ENCODE data around the gene MCRIP2. TPM values are rescaled to one million over a fixed set of nuclear protein-coding genes. Genes with fewer than 3 reads are reported as not detected.
A peak's percentile ranks its signal among the peaks of the same experiment; 100 is the strongest.
"Not testable (repeated sequence)": the region's sequence is repeated elsewhere in the genome, so short reads cannot be mapped to it uniquely, and the experiment has no call there.

MCRIP2 gene
- 205 TPM for total RNA-seq
- long read RNA-seq, transcript MCRIP2-203 (6 exons, 1,050 nt) = minor isoform, 16 of 183 reads
- long read RNA-seq, transcript MCRIP2-201 (5 exons, 946 nt) = major isoform, 102 of 183 reads
- long read RNA-seq, transcript MCRIP2-204 (1 exons, 1,728 nt) = minor isoform, 11 of 183 reads
- long read RNA-seq, partial matches to known transcripts = 25 of 183 reads
- long read RNA-seq, other reads (novel, unspliced or antisense) = 27 of 183 reads

- intact Hi-C loops (cut with DNase I) = no loop called here
- peak; percentile 70 for ATAC-seq (ENCODE audit: poor library complexity)
- DNase-seq = peak; percentile 93
These were observed at the start of gene MCRIP2 for GRCh38 chr16:641326-642188. MCRIP2 (plus strand) TSS chr16:641828; CDS start chr16:641992, 164 bp downstream.

GRCh38 chr16:591892-592517 is 49.6 kb upstream of the MCRIP2 start:
- DNase-seq (no peak), ATAC-seq (ENCODE audit: poor library complexity) (no peak)
- intact Hi-C loops (cut with DNase I) = no loop called here

DNA sequence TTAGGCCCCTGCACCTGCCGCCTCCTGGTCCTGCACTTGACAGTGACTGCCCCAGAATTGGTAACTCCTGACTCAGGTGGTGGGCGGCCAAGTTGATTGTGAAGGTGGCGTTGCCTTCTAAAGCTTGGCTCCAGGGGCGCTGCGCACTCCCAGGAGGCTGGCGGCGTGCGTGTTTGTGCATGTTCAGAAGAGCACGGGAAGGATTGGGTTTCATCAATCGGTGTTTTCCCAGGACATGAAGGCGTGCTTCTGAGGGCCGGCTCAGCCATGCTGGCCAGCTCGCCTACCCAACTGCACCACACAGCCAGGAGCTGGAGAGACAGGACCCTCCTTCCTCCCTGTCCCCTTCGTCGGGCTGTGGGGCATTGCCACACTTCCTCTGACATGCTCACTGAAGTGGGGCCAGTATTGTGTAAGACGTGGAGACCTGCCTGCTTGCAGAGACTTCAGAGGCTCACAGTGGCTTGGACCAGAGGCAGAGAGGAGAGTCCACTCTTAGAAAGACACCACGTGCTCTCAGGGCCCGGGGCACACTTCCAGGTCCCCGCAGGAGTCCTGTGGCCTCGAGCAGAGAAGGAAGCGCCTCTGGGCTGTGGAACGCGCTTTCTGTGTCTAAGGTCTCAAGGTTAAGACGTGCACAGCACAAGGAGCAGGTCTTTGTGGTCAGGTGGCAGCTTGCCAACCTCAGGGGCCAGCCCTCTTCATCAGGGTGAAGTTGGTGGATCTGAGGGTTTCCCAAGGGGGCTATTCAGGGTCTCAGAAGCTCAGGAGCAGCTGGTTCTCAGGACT is 48.9 kb upstream of the MCRIP2 start:
- ATAC-seq (ENCODE audit: poor library complexity) (no peak), DNase-seq (peak; percentile 68)
- intact Hi-C loops (cut with DNase I) = no loop called here

DNA sequence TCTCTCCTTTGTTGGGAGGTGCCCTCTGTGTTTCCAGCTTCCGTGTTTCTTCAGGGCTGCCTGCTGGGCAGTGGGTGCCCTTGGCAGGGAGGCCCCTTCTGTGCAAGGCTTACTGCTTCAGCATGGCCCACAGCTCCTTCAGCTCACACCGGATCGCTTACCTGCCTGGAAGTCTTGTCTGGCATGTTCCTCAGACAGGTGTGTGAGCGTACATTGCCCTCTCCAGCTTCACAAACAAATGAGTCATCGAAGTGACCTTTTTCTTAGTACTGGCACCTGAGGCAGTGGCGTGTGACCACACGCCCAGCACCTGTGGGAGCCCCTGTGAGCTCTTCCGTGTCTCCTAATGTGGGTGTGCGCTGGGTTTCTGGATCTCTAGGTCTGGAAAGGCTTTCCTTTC is 48.2 kb upstream of the MCRIP2 start:
- ATAC-seq (ENCODE audit: poor library complexity) (no peak), DNase-seq (no peak)
- intact Hi-C loops (cut with DNase I) = no loop called here

- intact Hi-C loops (cut with DNase I) = no loop called here
- no peak for ATAC-seq (ENCODE audit: poor library complexity)
These were observed 47.8 kb upstream of the MCRIP2 start for GRCh38 chr16:593807-594206.

DNA sequence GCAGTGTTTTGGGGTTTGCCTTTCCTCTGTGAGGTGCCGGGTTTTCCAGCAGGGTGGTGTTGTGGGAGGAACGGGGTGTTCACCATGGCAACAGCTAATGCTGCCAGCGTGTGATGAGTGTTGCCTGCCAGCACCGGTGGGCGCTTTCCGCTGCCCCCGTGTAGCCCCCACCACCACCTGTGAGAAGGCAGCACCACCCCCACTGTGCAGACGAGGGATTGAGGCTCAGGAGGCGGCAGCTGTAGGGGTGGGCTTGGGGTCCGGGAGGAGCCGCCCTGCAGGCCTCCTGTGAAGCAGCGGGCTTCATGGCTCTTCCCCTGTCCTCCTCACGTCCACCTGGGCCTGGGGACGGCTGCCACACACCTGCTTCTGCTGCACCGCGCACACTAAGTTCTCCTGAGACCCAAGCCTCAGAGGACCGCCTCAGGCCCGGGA is 46.5 kb upstream of the MCRIP2 start:
- no peak for ATAC-seq (ENCODE audit: poor library complexity)
- intact Hi-C loops (cut with DNase I) = no loop called here
- no peak for DNase-seq

More at GRCh38 chr16:593807-594206, 47.8 kb upstream of the MCRIP2 start:
- no peak for DNase-seq

- ATAC-seq (ENCODE audit: poor library complexity) (no peak), DNase-seq (no peak)
- intact Hi-C loops (cut with DNase I) = no loop called here
These were observed 45.5 kb upstream of the MCRIP2 start for GRCh38 chr16:595942-596735.

DNA sequence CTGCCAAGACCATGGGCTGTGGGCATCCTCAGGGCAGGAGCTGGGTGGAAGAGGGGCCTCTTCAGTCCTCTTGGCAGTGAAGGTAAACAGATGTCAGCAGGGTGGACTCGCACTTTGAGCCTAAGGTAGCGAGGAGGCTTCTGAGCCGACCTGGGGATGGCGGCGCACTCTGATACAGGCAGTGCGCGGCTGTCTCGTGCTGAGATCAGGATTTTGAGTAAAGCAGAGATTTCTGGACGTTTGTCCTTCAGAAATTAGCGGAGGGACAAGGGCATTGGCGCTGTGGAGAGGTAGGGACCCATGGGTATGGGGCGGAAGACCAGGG is 44.9 kb upstream of the MCRIP2 start:
- ATAC-seq (ENCODE audit: poor library complexity) (no peak), DNase-seq (no peak)
- intact Hi-C loops (cut with DNase I) = no loop called here

DNA sequence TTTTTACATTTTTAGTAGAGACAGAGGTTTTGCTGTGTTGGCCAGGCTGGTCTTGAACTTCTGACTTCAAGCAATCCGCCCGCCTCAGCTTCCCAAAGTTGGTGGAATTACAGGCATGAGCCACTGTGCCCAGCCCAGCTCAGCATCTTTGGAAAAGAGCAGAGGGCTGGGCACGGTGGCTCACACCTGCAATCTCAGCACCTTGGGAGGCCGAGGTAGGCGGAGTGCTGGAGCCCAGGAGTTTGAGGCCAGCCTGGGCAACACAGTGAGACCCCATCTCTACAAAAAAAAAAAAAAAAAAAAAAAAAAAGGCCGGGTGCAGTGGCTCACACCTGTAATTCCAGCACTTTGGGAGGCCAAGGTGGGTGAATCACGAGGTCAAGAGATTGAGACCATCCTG is 44.0 kb upstream of the MCRIP2 start:
- DNase-seq; intact Hi-C loops (cut with DNase I); ATAC-seq (ENCODE audit: poor library complexity): not testable (repeated sequence)

DNA sequence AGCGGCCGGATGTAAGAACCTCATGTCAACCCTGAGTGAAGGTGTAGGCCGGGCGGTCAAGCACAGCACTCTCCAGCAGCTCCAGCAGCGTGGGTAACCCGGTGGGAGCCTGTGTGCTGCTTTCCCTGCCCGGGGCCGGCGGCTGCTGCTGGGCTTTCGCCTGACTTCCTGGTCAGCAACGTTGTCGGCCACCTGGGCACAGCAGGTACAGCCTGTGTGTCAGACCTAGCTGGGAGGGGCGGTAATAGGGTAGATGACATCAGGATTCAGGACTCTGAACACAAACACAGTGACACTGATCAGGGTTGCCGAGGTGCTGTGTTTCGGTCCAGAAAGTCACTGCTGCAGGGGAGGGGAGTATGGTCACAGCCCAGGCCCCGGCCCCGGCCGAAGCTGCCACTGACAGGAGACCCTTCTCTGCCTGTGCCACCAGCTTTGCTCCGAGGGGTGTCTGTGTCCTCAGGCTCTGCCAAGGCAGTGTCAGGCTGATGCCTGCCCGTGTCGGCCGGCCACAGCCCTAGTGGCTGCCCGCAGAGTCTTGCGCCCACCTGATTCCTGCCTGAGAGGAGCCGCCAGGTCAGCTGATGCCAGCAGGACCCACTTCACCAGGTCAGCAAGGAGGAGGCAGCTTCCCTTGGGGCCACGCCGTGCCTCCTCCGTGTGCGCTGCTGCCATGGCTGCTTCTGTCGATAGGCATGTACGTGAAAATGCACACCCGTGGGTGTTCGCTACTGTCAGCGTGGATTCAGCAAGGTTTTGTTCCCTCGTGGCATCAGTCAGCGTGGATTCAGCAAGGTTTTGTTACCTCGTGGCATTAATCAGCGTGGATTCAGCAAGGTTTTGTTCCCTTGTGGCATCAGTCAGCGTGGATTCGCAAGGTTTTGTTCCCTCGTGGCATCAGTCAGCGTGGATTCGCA is 42.5 kb upstream of the MCRIP2 start:
- intact Hi-C loops (cut with DNase I) = no loop called here
- no peak for DNase-seq
- ATAC-seq (ENCODE audit: poor library complexity) = no peak

- DNase-seq = no peak
- ATAC-seq (ENCODE audit: poor library complexity) = no peak
- intact Hi-C loops (cut with DNase I) = no loop called here
These were observed 40.8 kb upstream of the MCRIP2 start for GRCh38 chr16:600781-601180.

DNA sequence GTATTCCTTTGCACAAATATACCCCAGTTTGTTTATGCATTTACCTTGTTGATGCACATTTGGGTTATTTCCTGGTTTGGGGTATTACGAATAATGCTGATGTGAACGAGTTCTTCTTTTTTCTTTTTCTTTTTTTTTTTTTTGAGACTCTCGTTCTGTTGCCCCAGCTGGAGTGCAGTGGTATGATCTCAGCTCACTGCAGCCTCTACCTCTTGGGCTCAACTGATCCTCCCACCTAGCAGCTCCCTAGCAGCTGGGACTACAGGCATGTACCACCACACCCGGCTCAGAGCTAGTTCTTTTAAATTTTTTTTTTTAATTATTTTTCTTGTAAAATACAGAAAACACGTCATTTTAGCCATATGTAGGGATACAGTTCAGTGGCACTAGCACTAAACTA is 37.7 kb upstream of the MCRIP2 start:
- intact Hi-C loops (cut with DNase I) = no loop called here
- DNase-seq (no peak), ATAC-seq (ENCODE audit: poor library complexity) (no peak)

- DNase-seq (no peak), ATAC-seq (ENCODE audit: poor library complexity) (no peak)
- intact Hi-C loops (cut with DNase I) = no loop called here
These were observed 34.8 kb upstream of the MCRIP2 start for GRCh38 chr16:606656-607307.

DNA sequence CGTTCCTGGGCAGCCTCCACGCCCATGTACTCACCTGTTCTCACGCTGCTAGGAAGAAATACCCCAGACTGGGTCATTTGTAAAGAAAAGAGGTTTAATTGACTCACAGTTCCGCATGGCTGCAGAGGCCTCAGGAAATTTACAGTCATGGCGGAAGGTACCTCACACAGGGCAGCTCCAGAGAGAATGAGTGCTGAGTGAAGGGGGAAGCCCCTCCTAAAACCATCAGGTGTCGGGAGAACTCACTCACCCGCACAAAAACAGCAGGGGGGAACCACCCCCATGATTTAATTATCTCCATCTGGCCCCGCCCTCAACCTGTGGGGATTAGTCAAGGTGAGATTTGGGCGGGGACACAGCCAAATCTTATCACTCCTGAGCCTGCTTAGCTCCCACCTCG is 33.6 kb upstream of the MCRIP2 start:
- intact Hi-C loops (cut with DNase I) = no loop called here
- ATAC-seq (ENCODE audit: poor library complexity) (no peak), DNase-seq (no peak)

- ATAC-seq (ENCODE audit: poor library complexity) (no peak), DNase-seq (no peak)
- intact Hi-C loops (cut with DNase I) = no loop called here
These were observed 32.3 kb upstream of the MCRIP2 start for GRCh38 chr16:609316-609715.

DNA sequence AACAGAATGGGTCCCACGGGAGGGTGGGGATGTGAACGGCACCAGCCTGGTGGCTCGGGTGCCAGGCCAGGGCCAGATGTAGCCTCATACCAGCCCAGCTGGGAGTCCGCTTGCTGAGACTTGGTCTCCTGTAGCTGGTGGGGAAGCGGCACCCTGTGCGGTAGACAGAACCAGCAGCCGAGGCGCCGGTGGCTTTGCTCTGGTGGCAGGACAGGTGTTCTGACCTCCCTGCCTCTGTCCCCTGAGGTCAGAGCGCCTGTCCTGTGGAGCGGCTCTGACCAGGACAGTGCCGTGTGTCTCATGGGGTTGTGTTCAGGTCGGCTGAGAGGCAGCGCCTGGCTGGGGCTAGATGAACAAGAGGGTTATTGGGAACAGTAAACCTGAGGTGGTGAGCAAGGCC is 31.6 kb upstream of the MCRIP2 start:
- ATAC-seq (ENCODE audit: poor library complexity) (no peak), DNase-seq (no peak)
- intact Hi-C loops (cut with DNase I) = no loop called here
